ENCODE data around the gene PLA2G4E. TPM values are rescaled to one million over a fixed set of nuclear protein-coding genes. Genes with fewer than 3 reads are reported as not detected.

PLA2G4E gene
- total RNA-seq, 6 experiments from 2014 or later: not detected

GRCh38 chr15:42007386-42007785 lies 13.5 kb downstream of the PLA2G4E start:
- Histone ChIP-seq H3K9me3 (no peaks in the 10 kb centered on the region), H3K4me3 (no peak overlapping the region), H3K27ac (no peak overlapping the region), H3K4me1 (no peaks in the 10 kb centered on the region), H3K27me3 (no peaks in the 10 kb centered on the region), H3K36me3 (no peaks in the 10 kb centered on the region)
- no peak for ATAC-seq
- intact Hi-C loops (cut with DNase I): no loop called here
- TF ChIP-seq POLR2A (IDR thresholded peaks at IDR 0.05) (no peak), CTCF (IDR thresholded peaks at IDR 0.05) (no peak)
- no peak for DNase-seq
- WGBS (ENCODE audit: insufficient coverage, low coverage, low lambda C conversion rate, missing lambda C conversion rate): 86% methylated on average over 1 of the region's 1 CpG

DNA sequence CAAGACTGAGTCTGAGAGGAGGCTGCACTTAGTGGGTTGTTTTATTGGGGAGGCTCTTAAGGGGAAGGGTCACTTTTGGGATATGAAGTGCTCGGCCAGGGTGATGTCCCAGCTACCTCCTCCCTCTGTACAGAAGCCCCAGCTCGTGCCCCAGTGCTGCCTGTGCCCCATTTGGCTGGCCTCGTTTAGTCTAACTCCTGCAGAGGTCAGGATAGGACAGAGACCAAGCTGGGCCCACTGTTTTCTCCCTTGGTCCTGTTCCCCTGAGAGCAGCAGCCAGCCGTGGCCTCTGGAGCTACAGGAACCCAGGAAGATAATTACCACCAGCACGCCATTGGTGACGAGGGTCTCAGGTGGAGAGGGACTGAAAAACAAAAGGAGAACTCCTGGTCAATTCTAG lies 18.5 kb downstream of the PLA2G4E start:
- WGBS (ENCODE audit: insufficient coverage, low coverage, low lambda C conversion rate, missing lambda C conversion rate): 83% methylated on average over 3 of the region's 6 CpGs
- peak in 1 of 3 donors; percentile 15 for DNase-seq
- Histone ChIP-seq H3K36me3 (no peaks in the 10 kb centered on the region), H3K27me3 (no peaks in the 10 kb centered on the region), H3K4me3 (no peak overlapping the region), H3K4me1 (no peaks in the 10 kb centered on the region), H3K9me3 (no peaks in the 10 kb centered on the region), H3K27ac (no peak overlapping the region)
- no peak for TF ChIP-seq CTCF (IDR thresholded peaks at IDR 0.05)
- intact Hi-C loops (cut with DNase I): no loop called here
- no peak for ATAC-seq

DNA sequence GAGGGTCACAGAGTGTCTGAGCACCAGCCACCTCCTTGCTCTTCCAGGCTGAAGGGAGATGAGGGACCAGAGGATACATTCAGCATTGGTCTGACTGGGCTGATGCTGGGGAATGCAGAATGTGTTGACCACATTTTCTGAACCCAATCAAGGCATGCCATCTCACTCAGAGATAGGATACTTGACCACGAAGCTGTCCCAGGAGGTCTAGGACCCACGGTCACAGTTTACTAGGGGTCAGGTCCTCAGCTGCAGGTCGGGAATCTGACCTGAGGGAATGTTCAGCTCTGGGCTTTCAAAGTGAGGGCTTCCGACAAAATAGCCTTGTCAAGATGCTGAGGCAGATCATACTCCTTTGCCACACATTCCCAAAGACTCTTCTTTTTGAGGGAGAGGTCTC lies 19.6 kb downstream of the PLA2G4E start:
- DNase-seq (no peak), ATAC-seq (no peak)
- intact Hi-C loops (cut with DNase I): no loop called here
- no peaks in the 10 kb centered on the region for H3K4me1 ChIP-seq
- TF ChIP-seq POLR2A (IDR thresholded peaks at IDR 0.05): no peak
- no peak for TF ChIP-seq CTCF (IDR thresholded peaks at IDR 0.05)
- H3K4me3 ChIP-seq: no peak overlapping the region
- no peaks in the 10 kb centered on the region for H3K27me3 ChIP-seq
- H3K9me3 ChIP-seq: no peaks in the 10 kb centered on the region
- no peaks in the 10 kb centered on the region for H3K36me3 ChIP-seq
- no peak overlapping the region for H3K27ac ChIP-seq
- WGBS (ENCODE audit: insufficient coverage, low coverage, low lambda C conversion rate, missing lambda C conversion rate): 56% methylated on average over 3 of the region's 4 CpGs

DNA sequence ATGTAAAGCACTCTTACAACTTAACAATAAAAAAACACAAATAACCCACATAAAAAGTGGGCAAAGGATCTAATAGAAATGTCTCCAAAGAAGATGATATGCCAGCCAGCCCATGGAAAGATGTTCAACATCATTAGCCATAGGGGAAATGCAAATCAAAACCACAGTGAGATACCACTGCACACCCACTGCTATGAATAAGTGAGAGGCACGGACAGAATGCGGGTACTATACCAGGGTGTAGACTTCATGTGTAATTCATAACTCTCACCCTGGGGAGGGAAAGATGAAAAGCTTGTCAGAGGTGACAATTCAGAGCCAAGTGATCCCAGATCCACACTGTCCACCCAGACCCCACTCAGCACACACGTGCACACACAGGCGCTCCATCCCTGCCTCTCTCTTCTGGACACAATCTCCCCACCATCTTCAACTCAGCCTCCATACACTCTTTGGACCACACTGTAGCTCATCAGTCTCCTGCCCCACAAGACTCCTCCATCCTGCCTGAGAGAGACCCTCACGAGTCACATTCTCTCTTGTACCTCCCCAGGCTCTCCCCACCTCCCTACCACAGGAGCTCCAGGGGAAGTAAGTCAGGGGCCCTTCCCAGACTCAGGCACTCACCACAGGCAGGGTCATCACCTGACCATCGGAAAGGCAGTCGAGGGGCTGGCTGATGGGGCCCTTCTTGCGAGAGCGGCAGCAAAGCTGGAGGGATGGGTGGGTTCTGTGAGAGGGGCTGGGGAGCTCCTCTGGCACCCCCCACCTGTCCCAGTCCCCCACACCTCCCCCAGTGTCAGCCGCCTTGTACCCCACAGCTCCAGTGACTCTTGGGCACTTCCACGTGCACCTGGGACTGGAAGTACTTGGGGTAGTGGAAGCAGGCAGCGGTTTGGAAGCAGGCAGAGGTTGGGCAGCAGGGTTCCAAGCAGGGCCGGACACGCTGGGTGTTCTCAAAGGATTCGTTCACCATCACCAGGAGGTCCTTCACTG lies 21.3 kb downstream of the PLA2G4E start:
- no peaks in the 10 kb centered on the region for H3K36me3 ChIP-seq
- H3K27me3 ChIP-seq: no peaks in the 10 kb centered on the region
- H3K4me3 ChIP-seq: no peak overlapping the region
- peak in 1 of 3 donors; percentile 30 for DNase-seq
- intact Hi-C loops (cut with DNase I): loop anchor here in 1 of 2 donors (10.0 kb wide), 1 partner anchor 85 kb away; no protein-coding TSS in a partner anchor
- 57% methylated on average over 8 of the region's 15 CpGs for WGBS (ENCODE audit: insufficient coverage, low coverage, low lambda C conversion rate, missing lambda C conversion rate)
- TF ChIP-seq CTCF (IDR thresholded peaks at IDR 0.05) (no peak), POLR2A (IDR thresholded peaks at IDR 0.05) (no peak)
- peak in 1 of 4 donors; percentile 7 for ATAC-seq
- no peaks in the 10 kb centered on the region for H3K9me3 ChIP-seq
- no peaks in the 10 kb centered on the region for H3K4me1 ChIP-seq
- no peak overlapping the region for H3K27ac ChIP-seq

Measured in right lobe of liver (tissue), 6 donors.